ENCODE data around the gene NT5C3A.

The NT5C3A gene

DNA sequence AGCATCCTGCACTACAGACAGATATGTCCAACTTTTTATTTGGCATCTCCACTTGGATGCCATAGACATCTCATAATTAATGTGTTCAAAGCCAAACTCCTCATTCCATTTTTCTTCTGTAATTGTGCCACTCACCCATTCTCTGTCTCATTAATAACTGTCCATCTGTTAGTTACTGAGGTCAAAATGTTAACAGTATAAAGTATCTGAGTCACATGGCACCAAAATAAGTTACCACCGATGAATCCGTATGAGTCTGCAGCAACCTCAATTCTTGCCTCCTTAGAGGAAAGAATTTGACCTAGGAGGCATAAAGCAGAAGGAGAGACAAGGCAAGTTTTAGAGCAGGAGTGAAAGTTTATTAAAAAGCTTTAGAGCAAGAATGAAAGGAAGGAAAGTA is 16.5 kb upstream of the NT5C3A start:
- in situ Hi-C loops (cut with MboI; ENCODE audit: low pct_unique_long_range_greater_than_20kb, low sequenced_read_pairs) = no loop called here
- no peak for DNase-seq

DNA sequence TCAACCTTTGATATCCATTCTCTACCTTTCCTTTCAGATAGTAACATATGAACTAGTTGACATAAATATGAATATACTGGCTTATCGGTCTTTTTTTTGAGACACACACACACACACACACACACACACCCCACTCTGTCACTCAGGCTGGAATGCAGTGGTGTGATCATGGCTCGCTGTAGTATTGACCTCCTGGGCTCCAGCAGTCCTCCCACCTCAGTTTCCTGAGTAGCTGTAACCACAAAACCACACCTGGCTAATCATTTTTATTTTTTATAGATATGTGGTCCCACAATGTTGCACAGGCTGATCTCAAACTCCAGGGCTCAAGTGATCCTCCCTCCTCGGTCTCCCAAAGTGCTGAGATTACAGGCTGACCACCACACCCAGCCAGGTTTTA is 14.2 kb upstream of the NT5C3A start:
- DNase-seq = peak; percentile 20

DNA sequence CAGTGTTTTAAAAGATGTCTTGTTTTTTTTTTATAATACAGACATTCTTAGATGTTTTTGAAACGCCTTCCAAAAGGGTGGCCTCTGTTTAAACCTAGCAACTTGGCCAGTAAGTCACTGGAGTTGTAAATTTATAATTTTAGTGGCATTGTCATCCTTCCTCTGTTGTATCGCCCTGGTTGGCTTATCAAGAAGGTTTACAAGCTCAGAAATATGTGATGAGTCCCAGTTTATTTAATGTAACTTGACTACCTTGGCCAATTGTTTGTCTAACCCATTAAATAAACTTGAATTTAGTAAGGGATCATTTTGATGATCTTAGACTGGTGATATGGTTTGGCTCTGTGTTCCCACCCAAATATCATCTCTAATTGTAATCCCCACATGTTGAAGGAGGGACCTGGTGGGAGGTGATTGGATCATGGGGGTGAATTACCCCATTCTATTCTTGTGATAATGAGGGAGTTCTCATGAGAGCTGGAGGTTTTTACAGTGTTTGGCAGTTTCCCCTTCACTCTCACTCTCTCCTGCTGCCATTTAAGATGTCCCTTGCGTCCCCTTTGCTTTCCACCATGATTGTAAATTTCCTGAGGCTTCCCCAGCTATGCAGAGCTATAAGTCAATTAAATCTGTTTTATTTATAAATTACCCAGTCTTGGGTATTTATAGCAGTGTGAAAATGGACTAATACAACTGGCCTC is 13.4 kb upstream of the NT5C3A start:
- in situ Hi-C loops (cut with MboI; ENCODE audit: low pct_unique_long_range_greater_than_20kb, low sequenced_read_pairs) = no loop called here
- DNase-seq = no peak

More for the DNA sequence above, 14.2 kb upstream of the NT5C3A start:
- in situ Hi-C loops (cut with MboI; ENCODE audit: low pct_unique_long_range_greater_than_20kb, low sequenced_read_pairs) = no loop called here

DNA sequence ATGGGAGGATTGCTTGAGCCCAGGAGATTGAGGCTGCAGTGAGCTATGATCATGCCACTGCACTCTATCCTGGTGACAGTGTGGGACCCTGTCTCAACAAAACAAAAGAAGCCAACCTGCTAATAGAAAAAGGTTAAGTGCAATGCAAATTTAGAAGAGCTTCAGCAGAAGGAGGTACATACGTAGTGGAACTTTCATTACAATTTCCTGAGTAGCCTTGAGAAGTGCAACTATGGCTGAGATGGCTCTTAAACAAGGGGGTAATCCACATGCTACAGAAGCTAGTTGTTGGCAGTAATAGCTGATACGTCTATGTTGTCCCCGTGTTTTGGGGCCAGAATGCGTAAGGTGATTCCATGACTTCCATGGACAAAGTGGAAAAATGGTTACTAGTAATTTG is 10.7 kb upstream of the NT5C3A start:
- in situ Hi-C loops (cut with MboI; ENCODE audit: low pct_unique_long_range_greater_than_20kb, low sequenced_read_pairs) = no loop called here
- DNase-seq = no peak

DNA sequence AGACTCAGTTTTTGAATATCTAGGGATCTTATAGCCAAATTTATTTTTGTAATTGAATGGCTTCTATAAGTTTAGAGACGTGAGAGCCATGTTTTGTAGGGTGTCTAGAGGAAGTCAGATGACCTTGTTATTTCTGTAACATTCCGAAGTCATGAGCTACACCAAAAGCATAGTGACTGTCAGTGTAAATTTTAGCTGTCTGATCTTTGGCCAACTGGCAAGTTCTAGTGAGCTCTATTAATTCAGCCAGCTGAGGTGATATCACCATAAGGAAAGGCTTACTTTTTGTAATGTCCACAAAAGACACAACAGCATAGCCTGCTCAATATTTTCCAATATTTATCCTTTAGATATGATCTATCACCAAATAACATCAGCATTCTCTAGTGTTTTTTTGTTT is 9.9 kb upstream of the NT5C3A start:
- in situ Hi-C loops (cut with MboI; ENCODE audit: low pct_unique_long_range_greater_than_20kb, low sequenced_read_pairs) = no loop called here

DNA sequence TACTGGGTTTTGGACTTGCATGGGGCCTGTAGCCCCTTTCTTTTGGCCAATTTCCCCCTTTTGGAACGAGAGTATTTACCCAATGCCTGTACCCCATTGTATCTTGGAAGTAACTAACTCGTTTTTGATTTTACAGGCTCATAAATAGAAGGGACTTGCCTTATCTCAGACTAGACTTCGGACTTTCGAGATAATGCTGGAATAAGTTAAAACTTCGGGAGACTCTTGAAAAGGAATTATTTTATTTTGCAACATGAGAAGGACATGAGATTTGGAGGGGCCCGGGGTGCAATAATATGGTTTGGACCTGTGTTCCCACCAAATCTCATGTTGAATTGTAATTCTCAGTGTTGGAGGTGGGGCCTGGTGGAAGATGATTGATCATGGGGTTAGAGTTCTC is 8.3 kb upstream of the NT5C3A start:
- in situ Hi-C loops (cut with MboI; ENCODE audit: low pct_unique_long_range_greater_than_20kb, low sequenced_read_pairs) = no loop called here
- no peak for DNase-seq

More for the DNA sequence above, 9.9 kb upstream of the NT5C3A start:
- no peak for DNase-seq

DNA sequence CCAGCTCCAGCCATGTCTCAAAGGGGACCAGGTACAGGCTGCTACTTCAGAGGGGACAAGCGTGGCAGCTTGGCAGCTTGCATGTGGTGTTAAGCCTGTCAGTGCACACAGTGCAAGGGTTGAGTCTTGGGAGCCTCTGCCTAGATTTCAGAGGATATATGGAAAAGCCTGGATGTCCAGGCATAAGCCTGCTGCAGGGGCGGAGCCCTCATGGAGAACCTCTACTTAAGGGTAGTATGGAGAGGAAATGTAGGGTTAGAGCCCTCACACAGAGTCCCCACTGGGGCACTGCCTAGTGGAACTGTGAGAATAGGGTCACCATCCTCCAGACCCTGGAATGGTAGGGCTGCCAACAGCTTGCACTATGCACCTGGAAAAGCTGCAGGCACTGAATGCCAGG is 7.7 kb upstream of the NT5C3A start:
- no peak for DNase-seq
- in situ Hi-C loops (cut with MboI; ENCODE audit: low pct_unique_long_range_greater_than_20kb, low sequenced_read_pairs) = no loop called here

DNA sequence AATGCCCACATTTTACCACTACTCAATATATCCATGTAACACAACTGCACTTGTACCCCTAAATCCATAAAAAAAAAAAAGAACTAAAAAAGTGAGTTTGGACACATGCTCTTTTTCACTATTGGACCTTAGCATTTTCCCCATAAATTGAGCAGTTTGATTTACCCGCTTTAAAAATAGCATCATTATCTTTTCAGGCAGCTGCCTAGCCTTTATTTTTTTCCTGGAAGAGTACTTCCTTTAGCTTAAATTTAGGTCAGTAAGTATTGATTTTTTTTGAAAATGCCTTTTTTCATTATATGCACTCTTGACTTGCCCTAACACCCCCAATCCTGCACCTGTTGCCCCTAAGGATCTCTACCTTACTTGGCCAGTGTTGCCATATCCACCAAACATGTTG is 5.3 kb upstream of the NT5C3A start:
- no peak for DNase-seq
- in situ Hi-C loops (cut with MboI; ENCODE audit: low pct_unique_long_range_greater_than_20kb, low sequenced_read_pairs) = no loop called here

DNA sequence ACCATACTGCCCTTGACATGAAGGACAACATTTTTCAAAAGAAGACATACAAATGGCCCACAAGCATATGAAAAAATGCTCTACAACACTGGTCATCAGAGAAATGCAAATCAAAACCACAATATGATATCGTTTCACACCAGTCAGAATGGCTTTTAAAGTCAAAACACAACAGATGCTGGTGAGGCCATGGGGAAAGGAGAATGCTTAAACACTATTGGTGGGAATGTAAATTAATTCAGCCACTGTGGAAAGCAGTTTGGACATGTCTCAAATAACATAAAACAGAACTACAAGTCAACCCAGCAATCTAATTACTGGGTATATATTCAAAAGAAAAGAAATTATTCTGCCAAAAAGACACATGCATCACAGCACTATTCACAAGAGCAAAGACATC is 4.2 kb upstream of the NT5C3A start:
- DNase-seq = no peak
- in situ Hi-C loops (cut with MboI; ENCODE audit: low pct_unique_long_range_greater_than_20kb, low sequenced_read_pairs) = no loop called here

DNA sequence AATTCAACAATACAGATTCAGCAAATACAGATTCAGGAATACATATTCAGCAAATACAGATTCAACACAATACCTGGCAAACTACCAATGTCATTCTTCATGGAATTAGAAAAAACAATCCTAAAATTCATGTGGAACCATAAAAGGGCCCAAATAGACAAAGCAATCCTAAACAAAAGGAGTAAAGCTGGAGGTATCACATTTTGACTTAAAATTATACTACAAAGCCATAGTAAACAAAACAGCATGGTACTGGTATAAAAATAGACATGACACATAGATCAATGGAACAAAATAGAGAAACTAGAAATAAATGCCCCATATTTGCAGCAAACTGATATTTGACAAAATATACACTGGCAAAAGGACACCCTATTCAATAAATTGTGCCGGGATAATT is 3.4 kb upstream of the NT5C3A start:
- DNase-seq = no peak
- in situ Hi-C loops (cut with MboI; ENCODE audit: low pct_unique_long_range_greater_than_20kb, low sequenced_read_pairs) = no loop called here

DNA sequence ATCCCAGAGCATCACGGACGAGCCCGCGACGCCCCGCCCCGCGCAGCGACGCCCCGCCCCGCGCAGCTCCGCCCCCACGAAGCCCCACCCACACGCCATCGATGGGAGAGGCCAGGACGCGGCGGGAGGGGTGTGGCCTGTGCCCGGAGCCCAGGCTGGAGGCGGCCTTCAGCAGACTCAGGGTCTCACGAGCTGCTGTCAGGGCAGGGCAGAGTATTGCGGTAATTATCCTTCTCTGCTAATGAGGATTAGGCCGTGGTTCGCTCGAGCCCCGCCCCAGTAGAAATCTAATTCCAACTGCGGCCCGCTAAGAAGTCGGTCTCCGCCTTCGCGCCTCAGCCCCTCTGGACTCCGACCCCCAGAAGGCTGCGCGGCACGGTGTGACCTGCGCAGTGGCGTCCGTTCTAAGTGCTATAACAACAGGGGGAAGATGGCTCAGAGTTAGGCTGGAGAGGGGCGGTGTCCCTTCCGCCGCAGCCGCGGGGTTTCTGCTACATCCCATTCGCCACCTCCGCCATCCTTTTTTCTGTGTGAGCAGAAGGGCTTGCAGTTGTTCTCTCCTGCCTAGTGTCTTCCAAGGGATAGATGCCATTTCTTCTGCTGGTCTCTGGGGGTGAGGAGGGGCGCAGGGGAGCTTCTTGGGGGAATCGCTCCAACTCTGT is 337 bp upstream of the NT5C3A start:
- in situ Hi-C loops (cut with MboI; ENCODE audit: low pct_unique_long_range_greater_than_20kb, low sequenced_read_pairs) = no loop called here

DNA sequence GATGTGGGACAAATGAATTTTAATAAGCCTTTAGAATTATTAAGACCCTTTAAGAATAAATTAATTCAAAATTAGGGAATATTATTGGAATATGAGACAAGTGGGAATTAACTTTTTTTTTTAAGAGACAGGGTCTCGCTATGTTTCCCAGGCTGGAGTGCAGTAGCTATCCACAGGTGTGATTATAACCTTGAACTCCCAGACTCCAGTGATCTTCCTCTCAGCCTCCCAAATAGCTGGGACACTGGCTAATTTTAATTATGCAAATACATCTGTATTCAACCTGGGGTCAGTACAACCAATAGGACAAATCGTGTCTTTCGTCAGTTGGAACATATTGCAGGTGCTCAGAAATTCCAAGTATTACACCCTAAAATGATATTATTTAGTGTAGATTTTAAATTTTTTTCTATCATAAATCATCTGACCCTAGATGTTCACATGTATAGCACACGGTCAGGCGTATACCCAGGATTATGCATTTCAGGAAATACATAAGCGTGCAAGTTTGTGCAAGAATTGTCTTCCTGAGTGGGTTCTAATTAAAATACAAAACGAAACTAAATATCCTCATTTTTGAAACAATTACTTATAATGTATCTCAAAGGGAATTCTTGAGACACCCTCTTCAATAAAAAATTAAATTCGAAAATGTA is 1.2 kb downstream of the NT5C3A start:
- in situ Hi-C loops (cut with MboI; ENCODE audit: low pct_unique_long_range_greater_than_20kb, low sequenced_read_pairs) = no loop called here
- DNase-seq = no peak

More for the DNA sequence above, 337 bp upstream of the NT5C3A start:
- DNase-seq = peak; percentile 97

DNA sequence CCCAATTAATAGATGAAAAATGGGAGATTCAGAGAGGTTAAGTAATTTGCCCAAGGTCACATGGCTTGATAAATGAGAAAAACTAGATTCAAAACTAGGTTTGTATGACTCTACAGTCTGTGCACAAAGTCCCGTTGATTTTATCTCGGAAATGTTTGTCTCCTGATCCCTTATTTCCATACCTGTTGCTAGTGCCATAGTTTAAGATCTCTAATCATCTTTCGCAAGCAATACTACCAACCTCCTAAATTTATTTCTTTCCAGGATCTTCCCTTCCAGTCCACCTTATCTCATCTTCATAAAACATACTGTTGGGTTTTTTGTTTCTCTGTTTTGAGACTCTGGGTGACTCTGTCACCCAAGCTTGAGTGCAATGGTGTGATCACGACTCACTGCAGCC is 2.9 kb downstream of the NT5C3A start:
- in situ Hi-C loops (cut with MboI; ENCODE audit: low pct_unique_long_range_greater_than_20kb, low sequenced_read_pairs) = no loop called here
- no peak for DNase-seq

DNA sequence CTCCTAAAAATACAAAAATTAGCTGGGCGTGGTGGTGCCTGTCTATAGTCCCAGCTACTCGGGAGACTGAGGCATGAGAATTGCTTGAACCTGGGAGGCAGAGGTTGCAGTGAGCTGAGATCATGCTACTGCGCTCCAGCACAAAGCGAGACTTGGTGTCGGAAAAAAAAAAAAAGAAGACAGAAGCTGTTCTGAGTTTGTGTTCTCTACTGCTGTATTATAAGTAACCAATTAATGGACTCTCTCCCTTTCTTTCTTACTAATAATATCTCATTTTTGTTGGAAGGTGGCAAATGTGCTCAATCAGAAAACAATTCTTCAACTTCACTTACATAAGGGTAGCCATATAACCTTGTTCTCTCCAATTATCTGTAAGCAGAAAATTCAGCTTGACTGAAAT is 7.4 kb downstream of the NT5C3A start:
- DNase-seq = no peak
- in situ Hi-C loops (cut with MboI; ENCODE audit: low pct_unique_long_range_greater_than_20kb, low sequenced_read_pairs) = no loop called here

DNA sequence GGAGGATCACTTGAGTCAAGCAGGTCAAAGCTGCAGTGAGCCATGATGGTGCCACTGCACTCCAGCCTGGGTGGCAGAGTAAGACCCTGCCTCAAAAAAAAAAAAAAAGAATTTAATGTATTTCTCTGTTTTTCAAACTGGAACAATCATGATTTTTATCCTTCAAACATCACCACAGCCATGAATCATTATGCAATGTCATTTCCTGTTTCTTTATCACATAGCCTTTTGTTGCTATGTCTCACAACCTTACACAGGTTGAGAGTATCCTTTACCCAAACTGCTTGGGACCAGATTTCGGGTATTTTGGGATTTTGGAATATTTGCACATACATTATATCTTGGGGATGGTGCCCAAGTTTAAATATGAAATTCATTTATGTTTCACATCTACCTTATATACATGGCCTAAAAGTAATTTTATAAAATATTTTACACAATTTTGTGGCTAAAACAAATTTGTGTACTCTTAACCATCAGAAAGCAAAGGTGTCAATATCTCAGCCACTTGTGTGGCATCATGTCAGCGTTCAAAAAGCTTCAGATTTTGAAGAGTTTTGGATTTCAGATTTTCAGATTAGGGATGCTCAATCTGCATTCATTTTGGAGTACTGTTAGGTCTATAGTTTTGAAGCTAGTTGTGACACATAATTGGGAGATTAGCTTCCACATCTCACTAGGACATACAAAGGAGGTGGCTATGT is 8.2 kb downstream of the NT5C3A start:
- DNase-seq = peak; percentile 35
- in situ Hi-C loops (cut with MboI; ENCODE audit: low pct_unique_long_range_greater_than_20kb, low sequenced_read_pairs) = no loop called here

DNA sequence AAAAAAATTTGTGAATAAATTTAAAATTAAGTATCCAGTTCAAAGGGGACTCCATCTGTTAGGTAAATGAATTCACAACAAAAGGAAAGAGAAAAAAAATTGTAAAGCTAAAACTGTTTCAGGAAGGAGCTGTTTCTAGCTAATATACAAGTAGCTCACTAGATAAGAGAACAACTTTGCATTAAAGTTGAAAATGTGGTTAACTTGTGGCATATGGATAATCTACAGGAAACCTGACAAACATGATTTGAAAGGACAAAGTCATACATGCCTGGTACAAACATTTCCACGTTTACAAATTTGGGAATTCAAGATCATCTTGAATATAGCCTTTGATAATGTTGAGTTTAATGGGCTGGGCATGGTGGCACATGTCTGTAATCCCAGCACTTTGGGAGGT is 8.9 kb downstream of the NT5C3A start:
- peak; percentile 36 for DNase-seq
- in situ Hi-C loops (cut with MboI; ENCODE audit: low pct_unique_long_range_greater_than_20kb, low sequenced_read_pairs) = no loop called here

DNA sequence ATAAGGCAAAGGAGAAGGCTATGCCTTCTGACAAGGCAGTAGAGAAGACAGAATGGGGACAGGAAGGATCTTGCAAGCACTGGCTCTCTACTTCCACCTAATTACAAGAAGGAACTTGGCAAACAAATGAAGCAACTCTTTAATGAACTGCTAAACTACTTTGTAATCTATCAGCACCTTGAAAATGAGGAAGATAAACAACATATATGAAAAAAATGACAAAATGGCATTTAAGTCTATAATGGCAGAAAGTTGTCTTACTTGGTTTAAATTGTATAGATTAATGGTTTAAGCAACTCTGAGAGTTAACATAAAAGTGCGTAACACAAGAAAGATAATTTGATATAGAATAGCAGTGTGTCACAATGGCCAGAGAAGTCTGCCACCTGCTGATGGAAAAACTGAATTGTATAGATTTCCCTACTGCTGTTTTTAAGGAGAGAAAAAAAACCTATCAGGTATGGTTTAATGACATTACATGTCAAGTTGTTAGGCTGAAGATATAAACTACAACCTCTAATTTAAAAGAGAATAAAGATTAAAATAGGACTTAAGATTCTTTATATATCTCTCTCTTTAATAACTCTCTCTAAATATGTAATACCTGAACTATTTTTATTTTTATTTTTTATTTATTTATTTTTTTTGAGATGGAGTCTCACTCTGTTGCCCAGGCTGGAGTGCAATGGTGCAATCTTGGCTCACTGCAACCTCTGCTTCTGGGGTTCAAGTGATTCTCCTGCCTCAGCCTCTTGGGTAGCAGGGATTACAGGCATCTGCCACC is 11.8 kb downstream of the NT5C3A start:
- DNase-seq = peak; percentile 81
- in situ Hi-C loops (cut with MboI; ENCODE audit: low pct_unique_long_range_greater_than_20kb, low sequenced_read_pairs) = no loop called here

DNA sequence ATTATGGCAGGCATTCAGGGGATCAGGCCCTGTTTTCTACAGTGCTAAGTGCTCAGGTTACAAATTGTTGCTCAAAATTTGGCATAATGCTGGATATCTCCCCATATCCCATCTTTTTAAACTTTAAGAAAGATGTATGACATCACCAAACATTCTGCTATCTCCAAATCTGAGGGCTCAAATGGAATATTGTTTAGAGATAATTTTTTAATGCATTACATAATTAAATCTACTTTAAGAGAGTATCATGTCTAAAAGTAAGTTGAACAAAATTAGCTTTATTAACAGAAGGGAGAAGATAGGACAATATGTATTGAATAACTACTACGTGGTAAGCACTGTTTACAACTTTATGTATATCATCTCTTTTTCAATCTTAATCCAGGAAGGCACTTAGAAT is 13.9 kb downstream of the NT5C3A start:
- in situ Hi-C loops (cut with MboI; ENCODE audit: low pct_unique_long_range_greater_than_20kb, low sequenced_read_pairs) = no loop called here
- no peak for DNase-seq

DNA sequence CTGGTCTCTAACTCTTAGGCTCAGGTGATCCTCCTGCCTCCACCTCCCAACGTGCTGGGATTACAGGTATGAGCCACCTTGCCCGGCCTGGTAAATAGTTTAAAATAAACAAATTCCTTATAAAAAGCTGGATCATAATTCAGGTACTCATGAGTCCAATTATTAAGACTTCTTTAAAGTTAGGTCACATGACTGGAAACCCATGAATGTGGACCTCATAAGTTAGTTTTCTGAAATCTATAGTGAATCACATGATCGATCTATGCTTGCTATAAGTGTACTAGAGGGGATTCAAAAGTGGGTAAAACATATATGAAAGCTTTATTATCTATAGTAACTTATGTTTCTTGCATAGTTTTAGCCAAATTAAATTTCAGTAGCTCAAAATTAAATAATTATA is 14.3 kb downstream of the NT5C3A start:
- in situ Hi-C loops (cut with MboI; ENCODE audit: low pct_unique_long_range_greater_than_20kb, low sequenced_read_pairs) = no loop called here
- no peak for DNase-seq

All from KBM-7 (cell line).